Colonic mucosa (tissue), 4 donors: ENCODE results near the gene CACNG8. TPM values are rescaled to one million over a fixed set of nuclear protein-coding genes. Genes with fewer than 3 reads are reported as not detected.

ENCODE experiments used
- DNase-seq: peaks from one replicate; pipeline ENCODE4 v3.0.0-alpha.2; 2020
- H3K27ac ChIP-seq: fragments of 200-600 bp; one replicate; pipeline ENCODE4 v1.8.0; 2021
- H3K27me3 ChIP-seq: fragments of 200-600 bp; one replicate; pipeline ENCODE4 v1.8.0; 2021
- H3K36me3 ChIP-seq: fragments of 200-600 bp; one replicate; pipeline ENCODE4 v1.8.0; 2021
- H3K4me1 ChIP-seq: fragments of 200-600 bp; one replicate; pipeline ENCODE4 v1.8.0; 2021; ENCODE audit warnings: mild to moderate bottlenecking
- H3K4me3 ChIP-seq: fragments of 200-600 bp; one replicate; pipeline ENCODE4 v1.8.0; 2021
- H3K9ac ChIP-seq, 2 donors: one replicate each; pipeline ENCODE4 v1.7.0; 2013; ENCODE audit warnings: control low read depth in 2 of 2, low read depth in 2 of 2, low read length in 2 of 2
- H3K9me3 ChIP-seq: fragments of 200-600 bp; one replicate; pipeline ENCODE4 v1.8.0; 2021
- CTCF ChIP-seq: fragments of 200-600 bp; IDR thresholded peaks from one replicate; pipeline ENCODE4 v1.8.0; 2022; ENCODE audit warnings: antibody characterized with exemption, mild to moderate bottlenecking
- intact Hi-C: fragments of 100-400 bp; cut with DNase I; formaldehyde crosslinking; loops from one replicate; pipeline ENCODE4 v1.14.1; 2022
- total RNA-seq, 2 donors: library from RNA; stranded (reverse); fragmentation: NEBNext Ultra II Directional in 1 of 2; extraction: Animal tissue kit (Norgen Biotek cat#: 25700) in 1 of 2; gene quantifications; one replicate each; pipeline ENCODE4 v1.2.1, GENCODE V29; 2021
- donor health status: healthy.
- donor health status: DM: no; HTN: no; CAD: no.
- donor health status: DM: no; HTN: no; CAD: no.

The CACNG8 gene
- total RNA-seq, 2 donors from 2014 or later = 0.02 to 0.03 TPM

GRCh38 chr19:54014920-54015560 is 52.3 kb downstream of the CACNG8 start:
- H3K27me3 ChIP-seq = no peaks in the 10 kb centered on the region
- no peaks in the 10 kb centered on the region for H3K36me3 ChIP-seq
- intact Hi-C loops = no loop called here
- no peak for DNase-seq
- no peak overlapping the region for H3K9ac ChIP-seq
- no peak overlapping the region for H3K27ac ChIP-seq
- no peaks in the 10 kb centered on the region for H3K4me1 ChIP-seq
- TF ChIP-seq CTCF = no peak
- no peaks in the 10 kb centered on the region for H3K9me3 ChIP-seq
- no peak overlapping the region for H3K4me3 ChIP-seq

GRCh38 chr19:54017261-54017660 is 54.5 kb downstream of the CACNG8 start:
- no peak for DNase-seq
- H3K27ac ChIP-seq = no peak overlapping the region
- no peak overlapping the region for H3K9ac ChIP-seq
- no peaks in the 10 kb centered on the region for H3K36me3 ChIP-seq
- no peaks in the 10 kb centered on the region for H3K27me3 ChIP-seq
- intact Hi-C loops = no loop called here
- H3K9me3 ChIP-seq = no peaks in the 10 kb centered on the region
- no peak for TF ChIP-seq CTCF
- no peak overlapping the region for H3K4me3 ChIP-seq
- H3K4me1 ChIP-seq = no peaks in the 10 kb centered on the region

DNA sequence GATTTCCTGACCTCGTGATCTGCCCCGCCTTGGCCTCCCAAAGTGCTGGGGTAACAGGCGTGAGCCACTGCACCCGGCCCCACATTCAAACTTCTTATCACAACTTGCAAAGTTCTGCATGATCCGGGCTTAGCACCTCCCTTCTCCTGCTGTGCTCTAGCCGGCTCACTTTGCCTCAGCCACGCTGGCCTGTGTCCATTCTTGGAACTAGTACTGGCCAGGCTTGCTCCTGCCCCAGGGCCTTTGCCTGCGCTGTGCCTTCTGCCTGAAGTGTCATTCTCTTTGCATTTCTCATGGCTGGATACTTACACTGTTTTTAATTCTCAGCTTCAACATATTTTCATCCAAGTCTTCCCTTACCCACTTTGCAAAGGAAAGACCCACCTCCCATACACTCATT is 58.6 kb downstream of the CACNG8 start:
- DNase-seq = no peak
- intact Hi-C loops = loop anchor here (5.0 to 10.0 kb wide), 3 partner anchors 114 to 217 kb away; partner anchors contain the start of gene CACNG7
- TF ChIP-seq CTCF = no peak

GRCh38 chr19:54021932-54022331 is 59.2 kb downstream of the CACNG8 start:
- H3K27me3 ChIP-seq = no peaks in the 10 kb centered on the region
- H3K36me3 ChIP-seq = no peaks in the 10 kb centered on the region
- TF ChIP-seq CTCF = no peak
- no peaks in the 10 kb centered on the region for H3K9me3 ChIP-seq
- no peaks in the 10 kb centered on the region for H3K4me1 ChIP-seq
- no peak overlapping the region for H3K27ac ChIP-seq
- no peak overlapping the region for H3K9ac ChIP-seq
- DNase-seq = no peak
- intact Hi-C loops = loop anchor here (5.0 to 10.0 kb wide), 3 partner anchors 115 to 217 kb away; partner anchors contain the start of gene CACNG7
- no peak overlapping the region for H3K4me3 ChIP-seq

More for the DNA sequence above, 58.6 kb downstream of the CACNG8 start:
- Histone ChIP-seq H3K9me3 (no peaks in the 10 kb centered on the region), H3K4me3 (no peak overlapping the region), H3K27ac (no peak overlapping the region), H3K36me3 (no peaks in the 10 kb centered on the region), H3K4me1 (no peaks in the 10 kb centered on the region), H3K27me3 (no peaks in the 10 kb centered on the region), H3K9ac (no peak overlapping the region)

DNA sequence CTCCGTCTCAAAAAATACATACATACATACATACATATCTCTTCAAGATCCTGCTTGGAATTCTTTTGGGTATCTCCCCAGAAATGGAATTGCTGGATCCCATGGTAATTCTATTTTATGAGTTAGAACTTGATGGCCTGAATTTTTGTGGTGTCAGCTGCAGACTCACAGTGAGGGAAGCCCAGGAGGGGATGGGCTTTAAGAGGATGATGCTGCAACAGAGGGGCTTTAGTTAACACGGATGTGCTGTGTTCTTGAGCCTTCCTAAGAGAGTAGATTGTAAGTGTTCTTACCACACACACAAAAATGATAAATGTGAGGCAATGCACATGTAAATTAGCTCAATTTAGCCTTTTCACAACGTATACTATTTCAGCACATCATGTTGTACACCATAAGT is 60.5 kb downstream of the CACNG8 start:
- no peak for DNase-seq
- Histone ChIP-seq H3K9ac (no peak overlapping the region), H3K36me3 (no peaks in the 10 kb centered on the region), H3K27ac (no peak overlapping the region), H3K4me3 (no peak overlapping the region), H3K27me3 (no peaks in the 10 kb centered on the region), H3K4me1 (no peaks in the 10 kb centered on the region), H3K9me3 (no peaks in the 10 kb centered on the region)
- no peak for TF ChIP-seq CTCF
- intact Hi-C loops = loop anchor here (5.0 to 10.0 kb wide), 3 partner anchors 116 to 218 kb away; partner anchors contain the start of gene CACNG7
